Measurements from ENCODE around the gene MOCS3. TPM values are rescaled to one million over a fixed set of nuclear protein-coding genes. Genes with fewer than 3 reads are reported as not detected.

MOCS3 gene
- polyA plus RNA-seq, 1 donor from 2014 or later: 3.5 TPM

DNA sequence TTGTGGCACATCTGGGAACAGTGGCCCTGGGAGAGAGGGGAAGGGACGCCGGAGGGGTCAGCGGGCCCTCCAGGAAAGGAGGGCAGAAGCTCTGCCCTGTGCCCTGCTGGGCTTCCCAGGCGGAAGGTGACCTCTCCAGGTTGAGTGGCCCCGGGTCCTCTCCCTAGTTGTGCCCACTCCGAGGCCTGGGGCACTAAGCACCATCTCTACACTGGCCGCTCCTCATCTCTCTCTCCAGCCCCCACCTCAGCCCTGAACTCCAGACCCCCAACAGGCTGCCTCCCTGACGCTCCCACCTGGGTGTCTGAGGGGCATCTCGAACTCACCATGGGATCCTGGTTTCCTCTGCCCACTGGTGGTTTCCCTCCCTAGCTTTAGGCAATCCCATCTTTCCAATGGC lies 46.2 kb downstream of the MOCS3 start:
- peaks cover 0 to 2% (median 0%) of the 10 kb centered on the region in 3 donors for H3K4me1 Mint-ChIP-seq
- H3K27me3 Mint-ChIP-seq: peaks cover 7% of the 10 kb centered on the region
- no peaks in the 10 kb centered on the region for H3K36me3 Mint-ChIP-seq
- no peak overlapping the region for H3K4me3 Mint-ChIP-seq
- H3K9me3 Mint-ChIP-seq: no peaks in the 10 kb centered on the region
- no peak overlapping the region for H3K27ac Mint-ChIP-seq

DNA sequence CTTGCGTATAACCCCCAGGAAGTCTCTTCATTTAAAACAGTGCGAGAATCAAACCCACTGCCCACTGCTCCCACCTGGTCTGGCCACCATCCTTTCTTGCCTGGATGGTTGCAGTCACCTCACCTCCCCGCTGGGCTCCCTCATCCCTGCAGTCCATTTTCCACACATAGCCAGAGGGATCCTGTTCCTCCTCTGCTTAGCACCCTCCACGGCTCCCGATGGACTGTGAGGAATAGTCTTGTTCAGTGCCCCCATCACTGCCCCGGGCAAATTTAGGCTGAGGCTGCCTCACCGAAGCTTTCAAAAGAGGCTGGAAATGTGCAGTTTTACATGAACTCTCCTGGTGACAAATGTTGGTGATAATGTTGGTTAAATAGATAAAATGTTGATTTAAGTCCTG lies 46.6 kb downstream of the MOCS3 start:
- Mint-ChIP-seq H3K9me3 (no peaks in the 10 kb centered on the region), H3K36me3 (no peaks in the 10 kb centered on the region), H3K27me3 (peaks cover 7% of the 10 kb centered on the region), H3K4me3 (no peak overlapping the region), H3K4me1 (peaks cover 0 to 2% (median 0%) of the 10 kb centered on the region in 3 donors), H3K27ac (no peak overlapping the region)

DNA sequence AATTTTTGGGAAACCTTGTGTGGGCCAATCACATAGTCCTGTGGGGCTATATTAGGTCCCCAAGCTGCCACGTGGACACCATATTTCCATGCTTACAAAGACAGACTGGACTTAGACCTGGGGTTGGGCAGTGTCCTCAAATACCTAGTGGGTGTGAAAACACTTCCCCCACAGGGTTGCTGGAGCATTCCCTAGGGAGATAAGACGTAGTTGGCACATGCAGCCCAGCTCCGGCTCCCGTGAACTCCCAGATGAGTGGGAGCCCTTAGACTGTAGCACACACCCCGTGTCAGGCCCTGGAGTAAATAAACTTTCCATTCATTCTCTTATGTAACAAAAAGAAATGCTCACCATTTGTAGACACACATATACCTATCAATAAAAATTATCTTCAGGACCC lies 50.1 kb downstream of the MOCS3 start:
- H3K27me3 Mint-ChIP-seq: peaks cover 4% of the 10 kb centered on the region
- H3K4me3 Mint-ChIP-seq: no peak overlapping the region
- peaks cover 0 to 2% (median 0%) of the 10 kb centered on the region in 3 donors for H3K4me1 Mint-ChIP-seq
- no peaks in the 10 kb centered on the region for H3K9me3 Mint-ChIP-seq
- H3K36me3 Mint-ChIP-seq: no peaks in the 10 kb centered on the region
- H3K27ac Mint-ChIP-seq: no peak overlapping the region

DNA sequence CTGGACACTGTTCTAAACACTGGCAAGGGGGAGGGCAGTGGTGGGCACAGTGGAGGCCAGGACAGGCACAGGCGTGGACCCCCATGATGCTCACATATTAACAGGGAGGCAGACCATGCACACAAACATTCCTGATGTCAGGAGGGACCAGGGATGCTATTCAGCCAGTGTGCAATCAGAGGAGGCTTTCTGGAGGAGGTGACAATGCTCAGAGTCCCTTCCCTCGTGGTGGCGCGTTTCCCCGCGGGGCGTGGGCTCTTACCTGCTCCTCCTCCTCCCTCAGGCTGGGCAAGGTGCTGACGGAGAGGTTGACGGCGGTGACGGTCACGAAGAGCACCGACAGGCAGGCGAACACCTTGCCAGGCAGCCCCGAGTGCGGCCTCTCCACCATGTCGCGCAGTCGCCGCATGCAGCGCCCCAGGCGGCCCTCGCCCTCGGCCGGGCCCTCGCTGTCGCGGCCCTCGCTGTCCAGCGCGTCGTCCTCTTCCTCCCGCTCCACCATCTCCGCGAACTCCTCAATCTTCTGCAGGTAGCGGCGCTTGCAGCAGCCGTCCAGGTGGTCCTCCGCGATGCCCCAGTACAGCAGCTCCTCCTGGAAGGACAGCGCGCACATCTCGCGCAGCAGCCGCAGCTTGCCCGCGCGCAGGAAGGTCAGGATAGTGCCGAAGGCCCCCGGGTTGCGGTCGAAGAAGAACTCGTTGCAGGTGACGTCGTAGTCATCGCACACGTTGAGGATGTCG lies 50.9 kb downstream of the MOCS3 start:
- Mint-ChIP-seq H3K27ac (no peak overlapping the region), H3K4me1 (peaks cover 0 to 2% (median 0%) of the 10 kb centered on the region in 3 donors), H3K9me3 (no peaks in the 10 kb centered on the region), H3K4me3 (no peak overlapping the region), H3K36me3 (no peaks in the 10 kb centered on the region), H3K27me3 (peaks cover 7% of the 10 kb centered on the region)

DNA sequence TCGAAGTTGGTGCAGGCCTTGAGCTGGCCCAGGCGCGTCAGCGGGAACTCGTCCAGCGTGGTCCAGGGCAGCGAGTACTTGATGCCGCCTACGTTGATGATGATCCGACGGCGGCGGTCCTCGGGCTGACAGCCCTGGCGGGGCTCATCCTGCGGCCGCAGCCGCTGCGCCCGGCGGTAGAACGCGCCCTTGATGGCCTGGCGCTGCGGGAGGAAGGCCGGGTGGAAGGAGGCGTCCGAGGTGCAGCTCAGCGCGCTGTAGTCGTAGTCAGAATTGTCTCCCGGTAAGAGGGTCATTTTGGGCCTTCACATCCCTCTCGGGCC lies 51.4 kb downstream of the MOCS3 start:
- Mint-ChIP-seq H3K27me3 (peaks cover 13% of the 10 kb centered on the region), H3K27ac (no peak overlapping the region), H3K9me3 (no peaks in the 10 kb centered on the region), H3K4me3 (no peak overlapping the region), H3K36me3 (no peaks in the 10 kb centered on the region), H3K4me1 (peaks cover 0 to 2% (median 0%) of the 10 kb centered on the region in 3 donors)

DNA sequence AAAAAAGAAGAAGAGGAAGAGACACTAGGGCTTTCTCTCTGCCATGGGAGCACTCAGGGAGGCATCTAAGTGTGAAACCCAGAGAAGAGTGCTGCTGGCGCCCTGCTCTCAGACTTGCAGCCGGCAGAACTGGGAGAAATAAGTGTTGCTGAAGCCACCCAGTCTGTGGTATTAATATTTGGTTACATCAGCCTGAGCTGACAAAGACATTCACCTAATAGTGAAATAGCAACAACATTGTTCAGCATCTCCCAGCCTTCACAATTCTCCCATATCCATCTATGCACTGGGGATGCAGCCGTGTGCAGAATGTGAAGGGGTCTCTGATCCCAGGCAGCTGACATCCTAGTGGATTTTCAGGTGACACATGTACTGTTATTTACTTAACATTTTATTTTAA lies 52.3 kb downstream of the MOCS3 start:
- Mint-ChIP-seq H3K36me3 (no peaks in the 10 kb centered on the region), H3K27ac (no peak overlapping the region), H3K4me3 (no peak overlapping the region), H3K9me3 (no peaks in the 10 kb centered on the region), H3K27me3 (peaks cover 13% of the 10 kb centered on the region), H3K4me1 (no peaks in the 10 kb centered on the region)

DNA sequence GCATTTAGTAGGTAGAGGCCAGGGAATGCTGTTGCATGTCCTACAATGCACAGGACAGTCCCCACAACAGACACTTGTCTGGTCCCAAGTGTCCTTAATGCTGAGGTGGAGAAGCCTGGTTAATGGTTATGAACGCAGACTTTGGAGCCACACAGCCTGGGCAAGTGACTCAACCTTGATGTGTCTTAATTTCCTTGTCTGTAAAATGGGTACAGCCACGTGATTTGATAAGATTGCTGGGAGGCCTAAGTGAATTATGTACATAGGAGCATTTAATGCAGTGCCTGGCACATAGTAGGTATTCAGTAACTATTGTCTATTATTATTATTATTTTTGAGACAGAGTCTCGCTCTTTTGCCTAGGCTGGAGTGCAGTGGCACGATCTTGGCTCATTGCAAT lies 52.9 kb downstream of the MOCS3 start:
- H3K36me3 Mint-ChIP-seq: no peaks in the 10 kb centered on the region
- peaks cover 12% of the 10 kb centered on the region for H3K27me3 Mint-ChIP-seq
- H3K4me1 Mint-ChIP-seq: no peaks in the 10 kb centered on the region
- no peak overlapping the region for H3K4me3 Mint-ChIP-seq
- no peaks in the 10 kb centered on the region for H3K9me3 Mint-ChIP-seq
- H3K27ac Mint-ChIP-seq: no peak overlapping the region

DNA sequence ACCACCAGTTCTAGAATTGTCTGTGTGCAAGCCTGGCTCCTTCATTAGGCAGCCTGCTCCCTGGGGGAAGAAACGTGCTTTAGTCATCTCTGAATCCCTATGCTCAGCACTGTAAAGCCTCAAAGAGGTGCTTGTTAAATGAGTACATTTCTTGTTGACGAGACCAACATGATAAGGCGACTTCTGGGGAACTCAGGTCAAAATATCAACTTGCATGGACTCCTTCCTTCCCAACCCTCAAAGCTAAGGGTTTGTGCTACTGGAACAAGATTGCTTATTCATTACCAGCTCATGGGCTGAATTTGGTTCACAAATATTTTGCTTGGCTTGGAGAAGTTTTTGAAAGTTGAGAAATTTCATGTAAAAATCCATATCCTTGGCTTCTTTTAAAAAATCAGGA lies 53.7 kb downstream of the MOCS3 start:
- no peaks in the 10 kb centered on the region for H3K36me3 Mint-ChIP-seq
- H3K4me3 Mint-ChIP-seq: no peak overlapping the region
- H3K4me1 Mint-ChIP-seq: no peaks in the 10 kb centered on the region
- no peak overlapping the region for H3K27ac Mint-ChIP-seq
- peaks cover 12% of the 10 kb centered on the region for H3K27me3 Mint-ChIP-seq
- no peaks in the 10 kb centered on the region for H3K9me3 Mint-ChIP-seq

Other genes with a start within 250 kb of the MOCS3 start
- 0.70 TPM for gene PARD6B, start 227.2 kb upstream of the MOCS3 start, polyA plus RNA-seq
- gene BCAS4, start 163.8 kb upstream of the MOCS3 start, polyA plus RNA-seq: 118 TPM
- gene ADNP, start 27.4 kb upstream of the MOCS3 start, polyA plus RNA-seq: 10.3 TPM
- 62.1 TPM for gene DPM1, start 286 bp upstream of the MOCS3 start, polyA plus RNA-seq
- 3.3 TPM for gene KCNG1, start 64.3 kb downstream of the MOCS3 start, polyA plus RNA-seq

Data from IgD-negative memory B cell (primary cell).